GM19238 (cell line): ENCODE results near the gene IFNA10.
"Not testable (repeated sequence)": the region's sequence is repeated elsewhere in the genome, so short reads cannot be mapped to it uniquely, and the experiment has no call there.

Experiments used
- DNase-seq: peaks from one replicate; pipeline ENCODE4 v3.0.0; 2011; ENCODE audit warnings: low spot score; ENCODE audit not compliant: insufficient read length

The IFNA10 gene

DNA sequence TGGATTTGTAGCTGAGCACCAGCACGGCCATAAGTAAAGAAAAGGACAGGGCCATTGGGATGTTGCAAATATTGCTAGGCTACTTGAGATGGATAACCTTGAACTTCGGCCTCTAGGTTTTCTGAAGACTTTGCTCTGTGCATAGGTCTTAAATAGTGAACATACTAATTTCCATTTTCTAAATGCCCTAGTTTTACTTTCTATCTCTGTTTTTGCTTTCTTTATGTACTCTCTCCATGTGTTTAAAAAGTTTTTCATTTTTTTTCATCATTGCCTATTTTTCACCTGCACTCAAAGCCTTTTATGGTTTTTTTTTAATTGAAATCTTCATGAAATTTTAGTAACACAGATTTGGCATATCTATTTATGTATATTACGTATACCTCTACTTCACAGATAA lies at the start of gene IFNA10:
IFNA10 (minus strand) TSS at position 101 of the 400 bp plus-strand sequence; CDS start at position 55, 46 bp downstream.
- DNase-seq, result not testable (repeated sequence)

DNA sequence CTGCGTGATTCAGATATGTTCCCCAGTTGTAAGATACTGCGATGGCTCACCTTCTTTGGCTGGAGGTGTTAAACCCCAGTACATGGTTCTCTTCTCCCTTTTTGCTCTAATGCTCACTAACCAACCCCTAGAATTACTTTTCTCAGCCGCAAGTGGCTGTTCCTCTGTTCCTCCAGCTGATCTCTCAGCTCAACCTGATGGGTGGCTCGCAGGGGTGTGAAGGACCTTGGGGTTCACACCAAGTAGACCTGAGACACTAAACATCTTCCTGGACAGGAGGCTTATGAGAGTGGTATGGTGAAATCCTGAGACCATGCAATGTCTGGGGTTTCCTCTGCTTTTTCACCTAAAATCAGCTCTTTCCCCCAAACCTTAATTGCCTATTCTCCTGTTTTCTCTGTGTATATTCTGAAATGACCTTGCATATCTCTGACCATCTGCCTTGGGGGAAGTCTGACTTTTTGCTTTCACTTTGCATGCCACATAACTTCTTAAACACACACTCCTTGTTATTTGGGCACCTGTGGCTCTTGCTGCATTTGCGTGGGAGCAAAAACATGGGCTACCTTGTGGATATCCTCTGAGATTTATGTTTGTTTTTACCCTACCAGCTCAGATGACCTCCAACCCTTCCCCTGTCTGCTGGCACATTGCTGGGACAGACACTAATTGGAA lies 48.7 kb upstream of the IFNA10 start:
- no peak for DNase-seq

DNA sequence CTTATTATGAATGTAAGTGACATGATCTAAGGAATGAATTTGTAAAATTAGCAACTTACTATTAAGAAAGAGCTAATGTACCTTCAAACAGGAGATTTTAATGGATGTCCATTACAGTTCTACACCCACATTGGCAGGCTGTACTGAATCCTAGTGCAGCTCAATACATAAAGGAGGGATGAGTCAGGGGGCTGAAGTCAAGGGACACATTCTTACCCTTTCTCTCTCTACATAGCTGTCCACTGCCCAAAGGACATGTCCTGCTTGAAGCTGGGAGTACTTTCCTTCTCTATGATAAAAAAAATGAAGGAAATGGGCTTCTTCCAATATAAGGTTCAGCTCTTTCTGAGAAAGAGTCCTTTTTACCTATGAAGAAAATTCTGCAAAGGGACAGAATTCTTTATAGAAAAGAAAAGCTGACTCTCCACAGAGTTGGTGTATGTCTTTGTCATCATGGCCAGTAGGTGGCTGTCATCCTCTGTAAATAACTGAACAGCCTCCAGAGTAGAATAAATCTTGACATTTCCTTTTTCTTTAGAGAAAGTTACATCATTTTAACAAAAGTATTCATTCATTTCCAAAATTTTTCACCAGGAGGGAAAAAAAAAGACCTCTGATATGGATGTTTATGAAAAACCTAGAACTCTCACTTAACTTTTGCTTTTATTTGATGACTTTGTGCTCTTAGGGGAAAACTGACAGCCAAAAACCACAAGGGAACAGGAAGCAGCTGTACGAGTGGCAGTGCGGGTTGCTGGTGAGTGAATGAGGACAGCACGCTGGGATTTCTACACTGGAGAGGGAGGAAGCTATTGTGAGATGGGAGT lies 46.0 kb upstream of the IFNA10 start:
- no peak for DNase-seq

DNA sequence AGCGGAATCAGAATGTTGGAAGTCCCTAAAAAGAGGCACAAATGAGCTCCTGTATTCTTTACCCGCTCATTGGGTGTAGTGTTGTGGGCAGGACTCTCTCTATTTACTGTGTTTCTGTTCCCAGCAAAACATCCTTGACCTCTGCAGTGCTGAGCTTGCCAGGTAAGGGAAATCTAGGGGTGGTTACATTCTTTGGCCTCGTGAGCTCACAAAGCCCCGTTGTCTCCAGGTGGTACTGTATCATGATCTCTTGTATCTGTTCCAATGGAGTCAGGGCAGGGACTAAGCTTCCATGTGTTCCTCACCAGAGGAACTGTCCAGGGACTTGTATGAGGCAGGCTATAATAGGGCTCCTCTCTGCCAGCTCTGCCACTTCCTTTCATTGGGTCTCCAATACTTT lies 44.7 kb upstream of the IFNA10 start:
- DNase-seq, result no peak

DNA sequence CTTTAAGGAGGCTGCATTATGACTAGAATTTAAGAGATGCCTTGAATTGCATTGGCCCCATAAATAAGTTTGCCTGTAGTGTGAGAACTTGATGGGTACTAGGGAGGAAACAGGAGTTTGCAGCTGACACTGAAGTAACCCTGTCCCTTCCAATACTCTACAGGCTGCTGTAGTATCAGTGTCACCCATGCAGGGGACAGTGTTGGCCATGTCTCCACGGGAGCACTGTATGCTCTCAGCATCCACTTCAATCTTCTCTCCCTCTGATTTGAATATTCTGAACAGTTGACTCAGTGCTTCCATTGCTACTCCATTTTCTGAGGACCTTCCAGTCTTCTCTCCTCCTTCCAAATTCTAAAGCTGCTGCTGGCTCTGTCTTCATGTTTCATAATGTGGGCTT lies 44.2 kb upstream of the IFNA10 start:
- DNase-seq, result no peak

DNA sequence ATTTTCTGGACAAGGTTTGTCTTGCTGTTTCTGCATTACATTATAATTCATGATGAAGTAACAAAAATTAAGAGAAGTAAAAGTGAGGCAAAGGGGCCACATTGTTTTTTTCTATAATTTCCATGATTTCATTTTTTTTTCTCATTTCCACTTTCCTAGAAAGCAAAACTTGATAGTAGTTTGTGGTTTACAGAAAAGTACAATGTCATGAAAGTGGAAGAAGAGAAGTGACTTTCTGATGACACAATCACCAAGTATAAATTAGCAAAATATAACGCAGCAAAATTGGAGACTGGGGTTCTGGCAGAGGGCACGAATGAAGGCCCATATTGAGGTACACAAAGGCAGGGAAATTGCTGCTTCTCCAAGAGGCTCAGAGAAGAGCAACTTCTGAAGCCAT lies 37.9 kb upstream of the IFNA10 start:
- DNase-seq, result no peak

DNA sequence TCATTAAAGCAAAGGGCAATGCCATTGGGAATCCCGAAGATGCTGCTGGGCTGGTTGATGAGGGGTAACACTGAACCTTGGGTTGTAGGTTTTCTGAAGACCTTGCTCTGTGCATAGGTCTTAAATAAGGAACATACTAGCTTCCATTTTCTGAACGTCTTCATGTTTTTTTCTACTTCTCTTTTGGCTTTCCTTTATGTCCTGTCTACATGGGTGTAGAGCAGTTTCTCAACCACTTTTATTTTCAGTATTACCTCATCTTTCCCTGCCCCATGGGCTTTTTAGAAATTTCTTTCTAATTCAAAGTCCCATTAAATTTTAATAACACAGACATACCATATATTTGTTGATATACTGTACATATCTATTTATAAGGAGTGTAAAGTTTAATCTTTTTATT lies 33.0 kb upstream of the IFNA10 start, which contains the start of gene IFNA14:
IFNA14 (minus strand) TSS at position 95 of the 400 bp plus-strand sequence; CDS start at position 25, 70 bp downstream.
- no peak for DNase-seq

DNA sequence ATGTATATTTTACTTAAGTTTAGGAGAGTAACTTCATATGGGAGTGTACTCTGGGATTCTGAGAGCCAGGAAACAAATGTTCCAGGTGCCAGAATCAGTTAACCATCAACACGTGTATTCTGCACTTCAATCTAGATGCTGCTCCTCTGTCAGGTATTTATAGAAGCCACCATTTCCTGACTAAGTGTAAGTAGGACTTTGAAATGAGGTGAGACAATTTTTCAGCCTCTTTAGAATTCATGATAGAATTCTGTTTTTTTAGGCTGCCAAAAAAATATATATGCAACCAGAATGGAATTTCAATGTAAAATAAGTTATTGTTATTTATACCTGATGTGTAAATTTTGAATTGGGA lies 29.4 kb upstream of the IFNA10 start:
- DNase-seq, result not testable (repeated sequence)

DNA sequence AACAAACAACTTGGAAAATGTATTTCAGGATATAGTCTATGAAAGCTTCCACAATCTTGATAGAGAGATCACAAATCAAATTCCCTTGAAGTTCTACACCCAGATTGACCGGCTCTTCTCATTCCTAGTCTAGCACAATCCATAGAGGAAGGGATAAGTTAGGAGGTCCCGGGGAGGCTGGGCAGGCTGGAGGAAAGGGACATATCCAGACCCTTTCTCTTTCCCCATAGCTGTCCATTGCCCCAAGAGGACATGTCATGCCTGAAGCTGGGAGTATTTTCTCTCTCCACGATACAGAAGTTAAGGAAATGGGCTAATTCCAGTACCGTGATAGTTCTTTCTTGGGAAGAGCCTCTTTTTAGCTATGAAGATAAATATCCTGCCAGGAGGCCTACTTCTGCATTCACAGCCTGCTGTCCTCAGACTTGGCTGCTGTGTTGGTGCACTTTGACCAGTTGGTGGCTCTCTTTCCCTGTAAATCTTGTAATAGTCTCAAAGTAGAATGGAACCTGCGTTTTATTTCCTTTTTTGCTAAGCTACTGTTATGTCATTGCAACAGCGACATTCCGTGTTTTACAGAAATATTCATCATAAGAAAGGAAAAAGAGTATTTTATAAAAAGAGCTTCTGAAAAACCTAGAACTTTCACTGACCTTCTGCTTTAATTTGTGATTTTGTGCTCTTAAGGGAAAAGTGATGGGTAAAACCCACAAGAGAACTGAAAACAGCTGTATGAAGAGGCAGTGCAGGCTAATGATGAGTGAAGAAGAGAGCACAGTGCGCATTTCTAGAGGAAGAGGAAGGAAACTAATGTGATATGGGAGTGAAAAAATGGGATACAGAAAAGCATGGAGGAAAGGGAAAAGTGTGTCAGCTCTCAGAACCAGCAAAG lies 28.8 kb upstream of the IFNA10 start:
- DNase-seq, result not testable (repeated sequence)

DNA sequence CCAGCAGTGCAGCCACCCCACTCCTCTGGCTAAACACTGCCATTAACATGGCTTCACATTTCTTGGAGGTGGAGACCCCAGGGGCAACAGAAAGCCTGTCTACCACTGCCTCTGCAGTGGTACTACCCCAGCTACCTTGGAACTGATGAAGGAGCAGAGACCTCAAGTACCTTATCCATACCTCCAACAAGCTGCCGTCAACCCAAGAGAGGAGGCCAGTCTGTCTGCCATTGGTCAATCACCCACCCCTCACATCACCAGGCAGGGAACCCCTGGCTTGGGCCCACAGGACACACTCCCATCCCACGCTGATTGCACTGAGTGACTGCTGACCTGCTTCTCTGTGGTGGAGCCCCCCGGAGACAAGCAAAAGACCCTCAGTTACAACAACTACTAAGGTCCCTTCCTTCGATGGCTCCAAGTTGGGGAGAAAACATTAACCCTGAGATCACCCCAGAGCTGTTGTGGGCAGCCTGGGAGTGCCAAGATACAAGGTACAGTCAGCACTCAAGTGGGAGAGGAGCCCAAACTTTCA lies 27.3 kb upstream of the IFNA10 start:
- no peak for DNase-seq

DNA sequence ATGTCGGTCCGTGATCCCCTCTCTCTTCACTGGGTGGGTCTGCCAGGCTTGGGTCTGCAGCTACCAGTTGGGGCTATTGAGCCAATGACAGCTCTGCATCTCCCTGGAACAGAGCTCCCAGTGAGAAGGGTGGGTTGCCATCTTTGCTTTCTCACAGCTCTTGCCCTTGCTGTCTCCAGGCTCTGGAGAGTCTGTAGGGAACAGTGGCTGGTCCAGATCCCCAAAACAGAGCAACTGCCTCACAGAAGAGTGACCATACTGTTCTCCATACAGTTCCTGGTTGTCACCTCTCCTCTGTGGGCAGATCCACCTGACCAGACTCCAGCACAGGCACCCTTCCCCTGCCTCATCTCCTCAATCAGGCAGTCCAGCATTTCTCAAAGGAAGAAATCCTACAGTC lies 26.3 kb upstream of the IFNA10 start:
- DNase-seq, result no peak

DNA sequence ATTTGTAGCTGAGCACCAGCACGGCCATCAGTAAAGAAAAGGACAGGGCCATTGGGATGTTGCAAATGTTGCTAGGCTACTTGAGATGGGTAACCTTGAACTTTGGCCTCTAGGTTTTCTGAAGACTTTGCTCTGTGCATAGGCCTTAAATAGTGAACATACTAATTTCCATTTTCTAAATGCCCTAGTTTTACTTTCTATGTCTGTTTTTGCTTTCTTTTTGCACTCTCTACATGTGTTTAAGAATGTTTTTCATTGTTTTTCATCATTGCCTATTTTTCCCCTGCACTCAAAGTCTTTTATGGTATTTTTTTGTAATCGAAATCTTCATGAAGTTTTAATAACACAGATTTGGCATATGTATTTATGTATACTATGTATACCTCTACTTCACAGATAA lies 21.2 kb upstream of the IFNA10 start, which contains the start of gene IFNA17:
IFNA17 (minus strand) TSS at position 101 of the 400 bp plus-strand sequence; CDS start at position 52, 49 bp downstream.
- DNase-seq, result no peak

DNA sequence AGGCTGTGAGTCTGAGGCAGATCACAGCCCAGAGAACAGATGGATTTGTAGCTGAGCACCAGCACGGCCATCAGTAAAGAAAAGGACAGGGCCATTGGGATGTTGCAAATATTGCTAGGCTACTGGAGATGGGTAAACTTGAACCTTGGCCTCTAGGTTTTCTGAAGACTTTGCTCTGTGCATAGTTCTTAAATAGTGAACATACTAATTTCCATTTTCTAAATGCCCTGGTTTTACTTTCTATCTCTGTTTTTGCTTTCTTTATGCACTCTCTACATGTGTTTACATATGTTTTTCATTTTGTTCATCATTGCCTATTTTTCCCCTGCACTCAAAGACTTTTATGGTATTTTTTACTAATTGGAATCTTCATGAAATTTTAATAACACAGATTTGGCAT lies 10.3 kb upstream of the IFNA10 start, which contains the start of gene IFNA16:
IFNA16 (minus strand) TSS at position 101 of the 400 bp plus-strand sequence; CDS start at position 95, 6 bp downstream.
- DNase-seq, result not testable (repeated sequence)

DNA sequence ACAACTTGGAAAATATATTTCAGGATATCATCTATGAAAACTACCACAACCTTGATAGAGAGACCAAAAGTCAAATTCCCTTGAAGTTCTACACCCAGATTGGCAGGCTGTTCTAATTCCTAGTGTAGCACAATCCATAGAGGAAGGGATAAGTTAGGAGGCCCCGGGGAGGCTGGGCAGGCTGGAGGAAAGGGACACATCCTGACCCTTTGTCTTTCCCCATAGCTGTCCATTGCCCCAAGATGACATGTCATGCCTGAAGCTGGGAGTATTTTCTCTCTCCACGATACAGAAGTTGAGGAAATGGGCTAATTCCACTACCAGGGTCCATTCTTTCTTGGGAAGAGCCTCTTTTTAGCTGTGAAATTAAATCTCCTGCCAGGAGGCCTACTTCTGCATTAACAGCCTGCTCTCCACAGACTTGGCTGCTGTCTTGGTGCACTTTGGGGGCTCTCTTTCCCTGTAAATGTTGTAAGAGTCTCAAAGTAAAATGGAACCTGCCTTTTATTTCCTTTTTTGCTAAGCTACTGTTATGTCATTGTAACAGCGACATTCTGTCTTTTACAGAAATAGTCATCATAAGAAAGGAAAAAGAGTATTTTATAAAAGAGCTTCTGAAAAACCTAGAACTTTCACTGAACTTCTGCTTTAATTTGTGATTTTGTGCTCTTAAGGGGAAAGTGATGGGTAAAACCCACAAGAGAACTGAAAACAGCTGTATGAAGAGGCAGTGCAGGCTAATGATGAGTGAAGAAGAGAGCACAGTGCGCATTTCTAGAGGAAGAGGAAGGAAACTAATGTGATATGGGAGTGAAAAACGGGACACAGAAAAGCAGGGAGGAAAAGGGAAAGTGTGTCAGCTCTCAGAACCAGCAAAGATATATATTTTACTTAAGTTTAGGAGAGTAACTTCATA lies 6.7 kb upstream of the IFNA10 start:
- not testable (repeated sequence) for DNase-seq

DNA sequence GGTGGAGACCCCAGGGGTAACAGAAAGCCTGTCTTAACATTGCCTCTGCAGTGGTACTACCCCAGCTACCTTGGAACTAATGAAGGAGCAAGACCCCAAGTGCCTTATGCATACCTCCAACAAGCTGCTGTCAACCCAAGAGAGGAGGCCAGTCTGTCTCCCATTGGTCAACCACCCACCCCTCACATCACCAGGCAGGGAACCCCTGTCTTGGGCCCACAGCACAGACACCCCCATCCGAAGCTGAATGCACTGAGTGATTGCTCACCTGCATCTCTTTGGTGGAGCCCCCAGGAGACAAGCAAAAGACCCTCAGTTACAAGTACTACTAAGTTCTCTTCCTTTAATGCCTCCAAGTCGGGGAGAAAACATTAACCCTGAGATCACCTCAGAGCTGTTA lies 5.2 kb upstream of the IFNA10 start:
- not testable (repeated sequence) for DNase-seq

DNA sequence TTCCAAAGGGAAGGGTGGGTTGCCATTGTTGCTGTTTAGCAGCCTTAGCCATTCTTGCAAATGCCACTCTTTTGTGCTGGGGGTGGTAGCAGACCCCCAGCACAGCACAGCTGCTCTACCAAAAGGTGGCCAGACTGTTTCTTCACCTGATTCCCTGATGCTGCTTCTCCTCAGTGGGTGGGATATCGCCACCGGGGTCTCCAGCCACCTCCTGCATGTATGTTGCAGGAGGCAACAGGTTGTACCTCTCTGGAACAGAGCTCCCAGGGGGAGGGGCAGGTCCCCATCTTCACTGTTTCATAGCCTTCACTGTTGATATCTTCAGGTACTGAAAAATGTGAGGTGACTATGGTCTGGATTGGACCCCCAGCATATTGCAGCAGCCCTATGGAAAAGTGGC lies 3.8 kb upstream of the IFNA10 start:
- DNase-seq, result not testable (repeated sequence)

DNA sequence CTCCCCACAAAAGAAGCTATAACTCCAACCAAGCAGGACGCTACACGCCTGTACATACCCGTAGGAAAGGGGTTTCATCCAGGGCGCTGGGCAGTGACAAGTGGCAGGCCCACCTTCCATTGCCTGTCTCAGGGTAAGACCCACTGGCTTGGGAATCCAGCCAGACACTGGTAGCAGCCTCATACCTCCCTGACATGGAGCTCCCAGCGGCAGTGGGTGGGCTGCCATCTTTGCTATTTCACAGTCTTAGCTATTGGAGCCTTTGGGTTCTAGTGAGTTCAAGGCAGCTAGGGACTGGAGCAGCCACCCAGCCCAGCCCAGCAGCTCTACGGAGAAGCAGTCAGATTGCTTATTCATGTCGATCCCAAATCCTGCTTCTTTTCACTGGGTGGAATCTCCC lies 3.4 kb upstream of the IFNA10 start:
- no peak for DNase-seq

DNA sequence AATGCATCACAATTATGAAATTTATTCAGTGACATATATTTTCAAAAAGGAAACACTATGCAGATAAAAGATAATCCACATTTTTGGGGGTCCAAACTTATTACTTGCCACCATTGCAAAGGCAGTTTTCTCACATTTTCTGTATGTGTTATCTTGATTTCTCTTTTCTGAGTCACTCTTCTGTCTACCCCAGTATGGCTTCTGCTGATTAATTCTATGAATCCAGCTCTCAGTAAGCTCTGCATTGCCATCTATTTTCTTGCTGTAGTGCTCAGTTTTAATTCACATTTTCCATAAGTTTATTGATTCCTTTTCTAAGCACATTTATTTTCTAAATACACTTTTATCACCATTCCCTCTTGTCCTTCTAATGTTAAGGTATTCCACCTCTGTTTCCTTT lies 1.7 kb downstream of the IFNA10 start:
- DNase-seq, result no peak

DNA sequence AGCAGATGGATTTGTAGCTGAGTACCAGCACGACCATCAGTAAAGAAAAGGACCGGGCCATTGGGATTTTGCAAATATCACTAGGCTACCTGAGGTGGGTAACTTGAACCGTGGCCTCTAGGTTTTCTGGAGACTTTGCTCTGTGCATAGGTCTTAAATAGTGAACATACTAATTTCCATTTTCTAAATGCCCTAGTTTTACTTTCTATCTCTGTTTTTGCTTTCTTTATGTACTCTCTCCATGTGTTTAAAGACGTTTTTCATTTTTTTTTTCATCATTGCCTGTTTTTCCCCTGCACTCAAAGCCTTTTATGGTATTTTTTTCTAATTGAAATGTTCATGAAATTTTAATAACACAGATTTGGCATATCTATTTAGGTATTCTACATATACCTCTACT lies 4.8 kb downstream of the IFNA10 start, which contains the start of gene IFNA7:
IFNA7 (minus strand) TSS at position 101 of the 400 bp plus-strand sequence; CDS start at position 61, 40 bp downstream.
- not testable (repeated sequence) for DNase-seq
